LNCaP clone FGC (cell line): ENCODE measurements around the gene ZNF646.

Source experiments
- DNase-seq: peaks from one replicate; pipeline ENCODE4 v3.0.0-alpha.2; 2011; ENCODE audit warnings: low read depth
- H3K4me3 ChIP-seq: 2 replicates; pipeline ENCODE4 v1.5.1; 2011; ENCODE audit warnings: mild to moderate bottlenecking, low read depth, low read length, control low read depth
- CTCF ChIP-seq: IDR thresholded peaks from 2 replicates; pipeline ENCODE4 v1.5.1; 2012; ENCODE audit warnings: mild to moderate bottlenecking; ENCODE audit not compliant: control insufficient read depth, insufficient read depth; ENCODE audit errors: extremely low read depth

The ZNF646 gene

GRCh38 chr16:31076319-31076718, 2.1 kb downstream of the ZNF646 start:
- no peak overlapping the region for H3K4me3 ChIP-seq
- TF ChIP-seq CTCF: no peak
- DNase-seq: no peak

- TF ChIP-seq CTCF: no peak
- DNase-seq: no peak
- H3K4me3 ChIP-seq: no peak overlapping the region
Observed at GRCh38 chr16:31077024-31077423, 2.8 kb downstream of the ZNF646 start.

GRCh38 chr16:31077592-31078396, 3.6 kb downstream of the ZNF646 start:
- TF ChIP-seq CTCF: no peak
- no peak overlapping the region for H3K4me3 ChIP-seq
- no peak for DNase-seq

GRCh38 chr16:31078597-31079341, 4.5 kb downstream of the ZNF646 start:
- no peak for DNase-seq
- H3K4me3 ChIP-seq: no peak overlapping the region
- TF ChIP-seq CTCF: no peak

DNA sequence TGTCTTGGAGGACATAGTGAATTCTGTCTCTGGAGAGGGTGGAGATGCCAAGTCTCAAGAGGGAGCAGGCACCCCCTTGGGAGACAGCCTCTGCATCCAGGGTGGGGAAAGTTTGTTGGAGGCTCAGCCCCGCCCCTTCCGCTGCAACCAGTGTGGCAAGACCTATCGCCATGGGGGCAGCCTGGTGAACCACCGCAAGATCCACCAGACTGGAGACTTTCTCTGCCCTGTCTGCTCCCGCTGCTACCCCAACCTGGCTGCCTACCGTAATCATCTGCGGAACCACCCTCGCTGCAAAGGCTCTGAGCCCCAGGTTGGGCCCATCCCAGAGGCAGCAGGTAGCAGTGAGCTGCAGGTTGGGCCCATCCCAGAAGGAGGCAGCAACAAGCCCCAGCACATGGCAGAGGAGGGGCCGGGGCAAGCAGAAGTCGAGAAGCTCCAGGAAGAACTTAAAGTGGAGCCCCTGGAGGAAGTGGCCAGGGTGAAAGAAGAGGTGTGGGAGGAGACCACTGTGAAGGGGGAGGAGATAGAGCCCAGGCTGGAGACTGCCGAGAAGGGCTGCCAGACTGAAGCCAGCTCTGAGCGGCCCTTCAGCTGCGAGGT, 5.2 kb downstream of the ZNF646 start:
- H3K4me3 ChIP-seq: no peak overlapping the region
- DNase-seq: no peak
- no peak for TF ChIP-seq CTCF

DNA sequence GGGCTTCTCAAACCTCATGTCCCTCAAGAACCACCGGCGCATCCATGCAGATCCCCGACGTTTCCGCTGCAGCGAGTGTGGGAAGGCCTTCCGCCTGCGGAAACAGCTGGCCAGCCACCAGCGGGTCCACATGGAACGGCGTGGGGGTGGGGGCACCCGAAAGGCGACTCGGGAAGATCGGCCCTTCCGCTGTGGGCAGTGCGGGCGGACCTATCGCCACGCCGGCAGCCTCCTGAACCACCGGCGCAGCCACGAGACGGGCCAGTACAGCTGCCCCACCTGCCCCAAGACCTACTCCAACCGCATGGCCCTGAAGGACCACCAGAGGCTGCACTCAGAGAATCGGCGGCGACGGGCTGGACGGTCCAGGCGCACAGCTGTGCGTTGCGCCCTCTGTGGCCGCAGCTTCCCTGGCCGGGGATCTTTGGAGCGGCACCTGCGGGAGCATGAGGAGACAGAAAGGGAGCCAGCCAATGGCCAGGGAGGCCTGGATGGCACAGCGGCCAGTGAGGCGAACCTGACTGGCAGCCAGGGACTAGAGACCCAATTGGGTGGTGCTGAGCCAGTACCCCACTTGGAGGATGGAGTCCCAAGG, 5.9 kb downstream of the ZNF646 start:
- TF ChIP-seq CTCF: no peak
- H3K4me3 ChIP-seq: no peak overlapping the region
- DNase-seq: no peak
